Subcutaneous abdominal adipose tissue (tissue), 5 donors: ENCODE results near the gene PRR35.
A peak's percentile ranks its signal among the peaks of the same experiment; 100 is the strongest.

Experiments
- H3K27ac ChIP-seq: one replicate; pipeline ENCODE4 v1.7.0; 2013; ENCODE audit warnings: low read depth, mild to moderate bottlenecking, inconsistent platforms, low read length, moderate library complexity
- H3K27me3 ChIP-seq, 5 donors: one replicate each; pipeline ENCODE4 v1.7.0; 2013; ENCODE audit warnings: low read length in 5 of 5, inconsistent platforms in 1 of 5; ENCODE audit not compliant: control insufficient read depth in 5 of 5, insufficient read depth in 4 of 5
- H3K36me3 ChIP-seq, 5 donors: one replicate each; pipeline ENCODE4 v1.7.0; 2013; ENCODE audit warnings: low read length in 5 of 5; ENCODE audit not compliant: control insufficient read depth in 5 of 5, insufficient read depth in 5 of 5
- H3K4me1 ChIP-seq, 5 donors: one replicate each; pipeline ENCODE4 v1.7.0; 2013; ENCODE audit warnings: low read length in 5 of 5, mild to moderate bottlenecking in 3 of 5, moderate library complexity in 1 of 5; ENCODE audit not compliant: control insufficient read depth in 5 of 5, insufficient read depth in 5 of 5
- H3K4me3 ChIP-seq, 5 donors: one replicate each; pipeline ENCODE4 v1.7.0; 2013; ENCODE audit warnings: low read length in 5 of 5, low read depth in 1 of 5
- H3K9ac ChIP-seq, 5 donors: one replicate each; pipeline ENCODE4 v1.7.0; 2013; ENCODE audit warnings: low read length in 5 of 5, mild to moderate bottlenecking in 4 of 5, moderate library complexity in 3 of 5
- H3K9me3 ChIP-seq, 5 donors: one replicate each; pipeline ENCODE4 v1.7.0; 2013; ENCODE audit warnings: low read length in 5 of 5; ENCODE audit not compliant: control insufficient read depth in 5 of 5
- donor health status: healthy.
- donor health status: healthy.
- donor health status: healthy.
- donor health status: healthy.
- donor health status: healthy.

The PRR35 gene

GRCh38 chr16:574021-574760 lies 14.0 kb downstream of the PRR35 start:
- Histone ChIP-seq H3K4me1 (peaks cover 1 to 21% (median 15%) of the 10 kb centered on the region in 5 donors), H3K27me3 (no peaks in the 10 kb centered on the region), H3K27ac (no peak overlapping the region), H3K4me3 (no peak overlapping the region), H3K9ac (no peak overlapping the region), H3K9me3 (no peaks in the 10 kb centered on the region), H3K36me3 (peaks cover 0 to 33% (median 21%) of the 10 kb centered on the region in 5 donors)

- peaks cover 0 to 14% (median 7%) of the 10 kb centered on the region in 5 donors for H3K4me1 ChIP-seq
- no peaks in the 10 kb centered on the region for H3K9me3 ChIP-seq
- H3K9ac ChIP-seq = no peak overlapping the region
- H3K36me3 ChIP-seq = peaks cover 0 to 41% (median 21%) of the 10 kb centered on the region in 5 donors
- no peak overlapping the region for H3K27ac ChIP-seq
- H3K27me3 ChIP-seq = no peaks in the 10 kb centered on the region
- H3K4me3 ChIP-seq = no peak overlapping the region
Measured at GRCh38 chr16:575354-576196, 15.4 kb downstream of the PRR35 start.

- no peaks in the 10 kb centered on the region for H3K9me3 ChIP-seq
- no peak overlapping the region for H3K9ac ChIP-seq
- no peak overlapping the region for H3K4me3 ChIP-seq
- no peaks in the 10 kb centered on the region for H3K27me3 ChIP-seq
- peaks cover 0 to 47% (median 25%) of the 10 kb centered on the region in 5 donors for H3K36me3 ChIP-seq
- peaks cover 0 to 7% (median 0%) of the 10 kb centered on the region in 5 donors for H3K4me1 ChIP-seq
- H3K27ac ChIP-seq = no peak overlapping the region
Measured at GRCh38 chr16:576197-576822, 16.1 kb downstream of the PRR35 start.

GRCh38 chr16:576823-577201 lies 16.6 kb downstream of the PRR35 start:
- Histone ChIP-seq H3K9ac (no peak overlapping the region), H3K36me3 (peaks cover 0 to 47% (median 25%) of the 10 kb centered on the region in 5 donors), H3K4me1 (peaks cover 0 to 4% (median 0%) of the 10 kb centered on the region in 5 donors), H3K27ac (no peak overlapping the region), H3K4me3 (no peak overlapping the region), H3K9me3 (no peaks in the 10 kb centered on the region), H3K27me3 (no peaks in the 10 kb centered on the region)

GRCh38 chr16:577796-578195 lies 17.6 kb downstream of the PRR35 start:
- peaks cover 0 to 54% (median 26%) of the 10 kb centered on the region in 5 donors for H3K36me3 ChIP-seq
- no peaks in the 10 kb centered on the region for H3K27me3 ChIP-seq
- no peak overlapping the region for H3K9ac ChIP-seq
- H3K4me1 ChIP-seq = peaks cover 0 to 4% (median 0%) of the 10 kb centered on the region in 5 donors
- H3K4me3 ChIP-seq = no peak overlapping the region
- no peaks in the 10 kb centered on the region for H3K9me3 ChIP-seq
- H3K27ac ChIP-seq = no peak overlapping the region

- H3K27ac ChIP-seq = no peak overlapping the region
- no peaks in the 10 kb centered on the region for H3K27me3 ChIP-seq
- peaks cover 0 to 4% (median 0%) of the 10 kb centered on the region in 5 donors for H3K4me1 ChIP-seq
- H3K36me3 ChIP-seq = peaks cover 0 to 53% (median 29%) of the 10 kb centered on the region in 5 donors
- H3K9ac ChIP-seq = no peak overlapping the region
- no peaks in the 10 kb centered on the region for H3K9me3 ChIP-seq
- H3K4me3 ChIP-seq = no peak overlapping the region
Measured at GRCh38 chr16:578232-578869, 18.2 kb downstream of the PRR35 start.

GRCh38 chr16:578870-579405 lies 18.7 kb downstream of the PRR35 start:
- H3K27me3 ChIP-seq = no peaks in the 10 kb centered on the region
- peak overlapping the region in 2 of 5 donors; percentile 44 to 59 for H3K4me3 ChIP-seq
- no peaks in the 10 kb centered on the region for H3K9me3 ChIP-seq
- H3K4me1 ChIP-seq = peaks cover 0 to 6% (median 0%) of the 10 kb centered on the region in 5 donors
- no peak overlapping the region for H3K9ac ChIP-seq
- no peak overlapping the region for H3K27ac ChIP-seq
- H3K36me3 ChIP-seq = peaks cover 0 to 48% (median 28%) of the 10 kb centered on the region in 5 donors

GRCh38 chr16:580141-580945 lies 20.1 kb downstream of the PRR35 start:
- Histone ChIP-seq H3K9me3 (no peaks in the 10 kb centered on the region), H3K27ac (no peak overlapping the region)

More at GRCh38 chr16:580141-580945, 20.1 kb downstream of the PRR35 start:
- peaks cover 0 to 6% (median 0%) of the 10 kb centered on the region in 5 donors for H3K4me1 ChIP-seq
- H3K36me3 ChIP-seq = peaks cover 0 to 34% (median 14%) of the 10 kb centered on the region in 5 donors
- H3K9ac ChIP-seq = no peak overlapping the region
- no peak overlapping the region for H3K4me3 ChIP-seq
- H3K27me3 ChIP-seq = no peaks in the 10 kb centered on the region
